HG03521 (cell line): Measurements from ENCODE around the gene PLCL1.

ENCODE experiments used
- ATAC-seq: cut with Tn5 transposase; IDR thresholded peaks from one replicate; pipeline ENCODE4 v1.9.1; 2021; ENCODE audit warnings: mild to moderate bottlenecking, moderate library complexity; ENCODE audit not compliant: unreplicated experiment

Gene PLCL1

GRCh38 chr2:198098918-198099317 lies 294.5 kb downstream of the PLCL1 start:
- ATAC-seq = no peak

GRCh38 chr2:198100346-198100745 lies 296.0 kb downstream of the PLCL1 start:
- no peak for ATAC-seq

- no peak for ATAC-seq
Observed at GRCh38 chr2:198101688-198102087, 297.3 kb downstream of the PLCL1 start.

GRCh38 chr2:198102120-198102519 lies 297.7 kb downstream of the PLCL1 start:
- no peak for ATAC-seq

- no peak for ATAC-seq
Observed at GRCh38 chr2:198102856-198103255, 298.5 kb downstream of the PLCL1 start.

GRCh38 chr2:198106621-198107385 lies 302.4 kb downstream of the PLCL1 start:
- ATAC-seq = no peak

GRCh38 chr2:198113316-198113715 lies 308.9 kb downstream of the PLCL1 start:
- no peak for ATAC-seq

- ATAC-seq = no peak
Observed at GRCh38 chr2:198114064-198114463, 309.7 kb downstream of the PLCL1 start.

GRCh38 chr2:198115201-198115600 lies 310.8 kb downstream of the PLCL1 start:
- ATAC-seq = no peak

GRCh38 chr2:198116756-198117155 lies 312.4 kb downstream of the PLCL1 start:
- ATAC-seq = no peak

GRCh38 chr2:198117406-198118041 lies 313.1 kb downstream of the PLCL1 start:
- no peak for ATAC-seq

GRCh38 chr2:198127627-198128026 lies 323.2 kb downstream of the PLCL1 start:
- ATAC-seq = no peak

GRCh38 chr2:198129609-198130008 lies 325.2 kb downstream of the PLCL1 start:
- ATAC-seq = no peak

GRCh38 chr2:198134293-198134955 lies 330.0 kb downstream of the PLCL1 start:
- no peak for ATAC-seq

GRCh38 chr2:198135481-198135934 lies 331.1 kb downstream of the PLCL1 start:
- ATAC-seq = no peak

- ATAC-seq = no peak
Observed at GRCh38 chr2:198136142-198136541, 331.7 kb downstream of the PLCL1 start.

GRCh38 chr2:198137733-198138132 lies 333.3 kb downstream of the PLCL1 start:
- no peak for ATAC-seq

GRCh38 chr2:198141726-198142125 lies 337.3 kb downstream of the PLCL1 start:
- no peak for ATAC-seq

GRCh38 chr2:198143156-198143555 lies 338.8 kb downstream of the PLCL1 start:
- ATAC-seq = no peak

- ATAC-seq = no peak
Observed at GRCh38 chr2:198143793-198144192, 339.4 kb downstream of the PLCL1 start.

- no peak for ATAC-seq
Observed at GRCh38 chr2:198144660-198145059, 340.3 kb downstream of the PLCL1 start.
